H1 (cell line): ENCODE measurements around the gene NRM. TPM values are rescaled to one million over a fixed set of nuclear protein-coding genes. Genes with fewer than 3 reads are reported as not detected.
A peak's percentile ranks its signal among the peaks of the same experiment; 100 is the strongest.

Experiments used
- CTCF ChIA-PET: fragments of 300-600 bp; sonication (Branson Sonifier 250); formaldehyde crosslinking; loops from one replicate; lab custom pipeline; 2021; ENCODE audit not compliant: partially characterized antibody; lab: Charles Lee
- POLR2A ChIA-PET: fragments of 300-600 bp; sonication (Branson Sonifier 250); formaldehyde crosslinking; loops from one replicate; lab custom pipeline; 2021; ENCODE audit warnings: inconsistent platforms; ENCODE audit not compliant: partially characterized antibody; lab: Charles Lee
- DNase-seq, 2 experiments: peaks; one replicate each; pipeline versions ENCODE4 v3.0.0 to v3.0.0-alpha.2; 2010 to 2022; ENCODE audit warnings: low spot score in 2 of 2, low read depth in 1 of 2, mixed read lengths in 1 of 2
- FAIRE-seq: peaks from 2 replicates; lab custom pipeline; 2011; peaks lifted over from hg19 to GRCh38; lab: Jason Lieb, UNC
- H2AFZ ChIP-seq: 2 replicates; pipeline ENCODE4 v1.8.1; 2012; ENCODE audit warnings: low read length, inconsistent platforms
- H2AK5ac ChIP-seq: 2 replicates; pipeline ENCODE4 v1.6.1; 2013; ENCODE audit warnings: low read depth, low read length
- H2BK120ac ChIP-seq: replicated peaks from 2 replicates; pipeline ENCODE3; 2013; ENCODE audit warnings: low read depth, low read length, inconsistent platforms
- H2BK12ac ChIP-seq: 2 replicates; pipeline ENCODE4 v1.6.1; 2013; ENCODE audit warnings: low read depth, low read length
- H2BK15ac ChIP-seq: 2 replicates; pipeline ENCODE4 v1.6.1; 2013; ENCODE audit warnings: low read length
- H2BK20ac ChIP-seq: 2 replicates; pipeline ENCODE4 v1.6.1; 2013; ENCODE audit warnings: low read length
- H2BK5ac ChIP-seq: 2 replicates; pipeline ENCODE4 v1.6.1; 2013; ENCODE audit warnings: low read depth, low read length
- H3K14ac ChIP-seq: 2 replicates; pipeline ENCODE4 v1.6.1; 2013; ENCODE audit warnings: inconsistent platforms; ENCODE audit not compliant: insufficient read length
- H3K18ac ChIP-seq: 2 replicates; pipeline ENCODE4 v1.6.1; 2013; ENCODE audit warnings: low read length; ENCODE audit errors: extremely low read depth
- H3K23ac ChIP-seq: 2 replicates; pipeline ENCODE4 v1.6.1; 2013; ENCODE audit warnings: inconsistent platforms; ENCODE audit not compliant: insufficient read length
- H3K23me2 ChIP-seq: 2 replicates; pipeline ENCODE4 v1.6.1; 2013; ENCODE audit warnings: low read depth, low read length
- H3K27ac ChIP-seq: 2 replicates; pipeline ENCODE4 v1.6.1; 2011; ENCODE audit warnings: low read depth, low read length, inconsistent platforms
- H3K27me3 ChIP-seq, 4 experiments: replicated peaks in 1 of 4; 1 replicate in 1 of 4; 2 replicates in 3 of 4; pipeline versions ENCODE4 v1.6.1 to v1.8.1; 2011 to 2013; ENCODE audit warnings: low read length in 3 of 4, mild to moderate bottlenecking in 3 of 4, inconsistent platforms in 2 of 4, mixed read lengths in 2 of 4, moderate library complexity in 1 of 4; ENCODE audit not compliant: control insufficient read depth in 3 of 4, insufficient read depth in 3 of 4; ENCODE audit errors: extremely low read depth in 1 of 4
- H3K36me3 ChIP-seq, 4 experiments: 2 replicates each; pipeline versions ENCODE4 v1.6.1 to v1.8.1; 2011 to 2013; ENCODE audit warnings: mild to moderate bottlenecking in 4 of 4, low read length in 3 of 4, moderate library complexity in 2 of 4, control low read depth in 1 of 4, inconsistent platforms in 1 of 4; ENCODE audit not compliant: insufficient read depth in 4 of 4, control insufficient read depth in 2 of 4
- H3K4ac ChIP-seq: replicated peaks from 2 replicates; pipeline ENCODE3; 2013; ENCODE audit warnings: low read length, low read depth, mixed read lengths, inconsistent platforms; ENCODE audit not compliant: insufficient read length
- H3K4me1 ChIP-seq, 4 experiments: replicated peaks in 1 of 4; 1 replicate in 1 of 4; 2 replicates in 3 of 4; pipeline versions ENCODE4 v1.6.1 to v1.8.1; 2011 to 2013; ENCODE audit warnings: low read length in 3 of 4, inconsistent platforms in 2 of 4, mixed read lengths in 1 of 4; ENCODE audit not compliant: insufficient read depth in 4 of 4, control insufficient read depth in 3 of 4
- H3K4me2 ChIP-seq, 2 experiments: 2 replicates each; pipeline versions ENCODE4 v1.6.1 to v1.8.1; 2011 to 2013; ENCODE audit warnings: low read depth in 2 of 2, low read length in 2 of 2, control low read depth in 1 of 2, inconsistent platforms in 1 of 2, mild to moderate bottlenecking in 1 of 2; ENCODE audit not compliant: insufficient read depth in 1 of 2
- H3K4me3 ChIP-seq, 4 experiments: fragments of 200-600, 300-600 bp in 1 of 4; sonication (generic), shearing (Covaris generic), sonication (Bioruptor Twin) in 1 of 4; 2 replicates each; pipeline versions ENCODE4 v1.5.1 to v1.8.1; 2011 to 2016; ENCODE audit warnings: low read length in 4 of 4, low read depth in 3 of 4, control low read depth in 2 of 4, inconsistent platforms in 2 of 4, mild to moderate bottlenecking in 2 of 4, mixed read lengths in 1 of 4, moderate library complexity in 1 of 4; ENCODE audit not compliant: insufficient read depth in 2 of 4; ENCODE audit errors: extremely low read depth in 1 of 4
- H3K56ac ChIP-seq: replicated peaks from 2 replicates; pipeline ENCODE3; 2013; ENCODE audit warnings: low read depth, mild to moderate bottlenecking, mixed read lengths, low read length, inconsistent platforms; ENCODE audit not compliant: insufficient read length
- H3K79me1 ChIP-seq: 2 replicates; pipeline ENCODE4 v1.6.1; 2013; ENCODE audit warnings: low read depth, low read length, control low read depth
- H3K79me2 ChIP-seq, 2 experiments: 2 replicates each; pipeline versions ENCODE4 v1.6.1 to v1.8.1; 2012 to 2013; ENCODE audit warnings: low read length in 2 of 2, mild to moderate bottlenecking in 2 of 2, inconsistent platforms in 1 of 2; ENCODE audit not compliant: insufficient read depth in 2 of 2, control insufficient read depth in 1 of 2
- H3K9ac ChIP-seq, 4 experiments: replicated peaks in 1 of 4; 1 replicate in 1 of 4; 2 replicates in 3 of 4; pipeline versions ENCODE4 v1.6.1 to v1.8.1; 2011 to 2013; ENCODE audit warnings: low read depth in 3 of 4, low read length in 3 of 4, control low read depth in 2 of 4, mild to moderate bottlenecking in 2 of 4, moderate library complexity in 2 of 4, inconsistent platforms in 1 of 4; ENCODE audit errors: extremely low read depth in 1 of 4
- H3K9me3 ChIP-seq, 2 experiments: 2 replicates each; pipeline versions ENCODE4 v1.6.1 to v1.8.1; 2012 to 2013; ENCODE audit warnings: mild to moderate bottlenecking in 2 of 2, moderate library complexity in 2 of 2, control low read depth in 1 of 2, inconsistent platforms in 1 of 2, low read depth in 1 of 2, low read length in 1 of 2, mixed read lengths in 1 of 2; ENCODE audit not compliant: insufficient read depth in 2 of 2
- H4K20me1 ChIP-seq, 2 experiments: replicated peaks in 1 of 2; 2 replicates each; pipeline versions ENCODE3 to v1.8.1; 2011 to 2013; ENCODE audit warnings: inconsistent platforms in 2 of 2, low read length in 2 of 2, mild to moderate bottlenecking in 1 of 2; ENCODE audit not compliant: insufficient read depth in 2 of 2, control insufficient read depth in 1 of 2
- H4K5ac ChIP-seq: 2 replicates; pipeline ENCODE4 v1.6.1; 2013; ENCODE audit warnings: low read length, low read depth, mixed read lengths, inconsistent platforms; ENCODE audit not compliant: insufficient read length
- H4K8ac ChIP-seq: 2 replicates; pipeline ENCODE4 v1.8.0; 2013; ENCODE audit warnings: mild to moderate bottlenecking, moderate library complexity, low read length, inconsistent platforms; ENCODE audit not compliant: insufficient read depth; ENCODE audit errors: extremely low read depth
- H4K91ac ChIP-seq: replicated peaks from 2 replicates; pipeline ENCODE3; 2013; ENCODE audit warnings: low read length, mixed read lengths, inconsistent platforms; ENCODE audit not compliant: insufficient read length
- PHF8 ChIP-seq: fragments of 200-600 bp; sonication (generic); conservative IDR thresholded peaks from 2 replicates; pipeline ENCODE4 v1.7.1; 2012; ENCODE audit warnings: low read depth, mild to moderate bottlenecking, inconsistent platforms, low read length, moderate library complexity
- POLR2A ChIP-seq, 2 experiments: IDR thresholded peaks; 1 replicate in 1 of 2; 2 replicates in 1 of 2; pipeline ENCODE4 v1.6.1; 2011; ENCODE audit warnings: low read depth in 2 of 2, low read length in 2 of 2, mild to moderate bottlenecking in 2 of 2; ENCODE audit errors: control extremely low read depth in 1 of 2
- TEAD4 ChIP-seq: IDR thresholded peaks from 2 replicates; pipeline ENCODE4 v1.6.1; 2012; ENCODE audit warnings: low read depth, low read length, inconsistent platforms, mixed read lengths
- WGBS, 2 experiments: shearing (Covaris generic) in 1 of 2; methylation state at CpG; one replicate each; pipeline versions ENCODE4 v1.1.6 to v1.1.7; 2013 to 2015; ENCODE audit warnings: low lambda C conversion rate in 2 of 2, mixed read lengths in 2 of 2, inconsistent platforms in 1 of 2, low coverage in 1 of 2, missing lambda C conversion rate in 1 of 2; ENCODE audit not compliant: insufficient replicate concordance in 2 of 2, insufficient coverage in 1 of 2, insufficient read length in 1 of 2; ENCODE audit errors: extremely low coverage in 1 of 2, missing lambda C conversion rate in 1 of 2; 5-methylcytosine and 5-hydroxymethylcytosine counted together
- polyA plus RNA-seq, 7 experiments: library from polyadenylated mRNA; depleted of rRNA in 3 of 7; stranded (reverse) in 5 of 7; unstranded in 2 of 7; fragments of >200 nt in 5 of 7; fragments of 200-250 nt in 2 of 7; gene quantifications; 1 replicate in 5 of 7; 2 replicates in 1 of 7; 4 replicates in 1 of 7; pipeline versions ENCODE4 v1.2.1 to v1.2.3, GENCODE V29; 2011 to 2013; ENCODE audit warnings: missing spikeins in 2 of 7, mixed read lengths in 2 of 7
- total RNA-seq: library from RNA; stranded (reverse); fragmentation: NEBNext Ultra II Directional; extraction: Animal tissue kit (Norgen Biotek cat#: 25700); gene quantifications from 2 replicates; pipeline ENCODE4 v1.2.1, GENCODE V29; 2021

The NRM gene
- total and polyA plus RNA-seq, 2 of the 8 experiments (the other 6 are each of a cell fraction or from before 2014, with no cell fraction given): 27.3 to 50.4 TPM

DNA sequence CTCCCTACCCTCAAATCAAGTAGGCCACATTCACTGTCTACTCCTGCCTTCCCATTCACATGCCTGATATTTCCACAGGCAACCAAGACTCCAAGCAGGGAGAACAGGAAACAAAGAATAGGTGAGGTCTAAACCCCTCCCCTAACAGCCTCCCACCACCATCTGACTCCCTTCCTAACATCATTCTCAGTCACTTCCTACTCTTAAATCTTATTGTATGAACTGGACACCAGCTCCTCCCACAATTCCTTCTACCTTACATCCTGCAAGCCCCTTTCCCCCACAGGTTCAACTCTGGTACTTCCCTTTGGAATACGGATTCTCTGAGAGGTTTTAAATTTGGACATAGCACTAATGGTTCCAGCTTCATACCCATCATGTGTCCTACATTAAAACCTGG is 44.8 kb downstream of the NRM start:
- FAIRE-seq (no peak), DNase-seq (no peak)
- no peak overlapping the region for H2BK120ac ChIP-seq
- H3K23me2 ChIP-seq: peaks cover 5% of the 10 kb centered on the region; the same call in 1 of the 2 replicates
- no peak overlapping the region for H4K91ac ChIP-seq
- no peak overlapping the region for H4K8ac ChIP-seq
- TF ChIP-seq PHF8 (no peak), TEAD4 (no peak), POLR2A (IDR thresholded peaks at IDR 0.05; ENCODE audit: control extremely low read depth in 1 of 2, low read depth in 2 of 2, low read length in 2 of 2) (peak in 1 of 2 experiments; percentile 29; a peak in 2 of 3 replicates)
- no peak overlapping the region for H3K4ac ChIP-seq
- H2AFZ ChIP-seq: no peak overlapping the region
- POLR2A ChIA-PET: interaction anchor here (0.5 to 3.3 kb wide), 18 partner anchors 8 to 77 kb away, joined by 3 to 23 read pairs (median 4); partner anchors contain the start of genes ABCF1, MRPS18B and PPP1R10
- no peak overlapping the region for H4K5ac ChIP-seq
- H3K27me3 ChIP-seq: no peaks in the 10 kb centered on the region
- peaks cover 8% of the 10 kb centered on the region for H3K79me1 ChIP-seq
- no peak overlapping the region for H3K56ac ChIP-seq
- H3K23ac ChIP-seq: no peak overlapping the region
- H3K18ac ChIP-seq: no peak overlapping the region
- H3K9ac ChIP-seq: 0 out of 7 replicates have a peak overlapping the region, but pooled peaks of 1 of the 4 experiments have one; percentile 22
- no peak overlapping the region for H2BK5ac ChIP-seq
- H3K4me1 ChIP-seq: peaks cover 0 to 6% (median 4%) of the 10 kb centered on the region in 4 experiments; a peak in 5 of 7 replicates
- no peaks in the 10 kb centered on the region for H3K9me3 ChIP-seq
- H2BK12ac ChIP-seq: no peak overlapping the region
- H2BK20ac ChIP-seq: no peak overlapping the region
- 100% methylated on average over 1 of the region's 1 CpG; no CpG with 5 or more reads in 1 of the 2 experiments for WGBS, 2 experiments
- no peak overlapping the region for H2BK15ac ChIP-seq
- no peak overlapping the region for H3K27ac ChIP-seq
- H3K4me2 ChIP-seq: peak overlapping the region; percentile 76 to 86
- CTCF ChIA-PET: interaction anchor here (1.3 to 1.4 kb wide), 2 partner anchors 27 to 48 kb away, joined by 3 to 4 read pairs; partner anchors contain the start of gene DHX16
- H3K14ac ChIP-seq: no peak overlapping the region
- peak overlapping the region in 2 of 4 experiments; percentile 74 to 88; a peak in 5 of 8 replicates for H3K4me3 ChIP-seq
- H2AK5ac ChIP-seq: no peak overlapping the region
- peaks cover 6 to 11% (median 7%) of the 10 kb centered on the region in 4 experiments for H3K36me3 ChIP-seq
- H3K79me2 ChIP-seq: peaks cover 3 to 20% of the 10 kb centered on the region in 2 experiments; a peak in 3 of 4 replicates
- H4K20me1 ChIP-seq: peaks cover 0 to 2% of the 10 kb centered on the region in 2 experiments
